HG03060 (cell line): ENCODE results near the gene ZC2HC1C.

Experiments
- ATAC-seq: cut with Tn5 transposase; IDR thresholded peaks from one replicate; pipeline ENCODE4 v1.9.1; 2021; ENCODE audit warnings: low read depth, moderate number of reproducible peaks; ENCODE audit not compliant: unreplicated experiment

ZC2HC1C gene

GRCh38 chr14:75128596-75128990 lies 59.2 kb downstream of the ZC2HC1C start:
- ATAC-seq: no peak
